H9 (cell line): Measurements from ENCODE around the gene WDPCP. TPM values are rescaled to one million over a fixed set of nuclear protein-coding genes. Genes with fewer than 3 reads are reported as not detected.

Experiments
- DNase-seq: peaks from one replicate; pipeline ENCODE4 v3.0.0-alpha.2; 2017
- H2AFZ ChIP-seq: one replicate; pipeline ENCODE4 v1.6.1; 2013; ENCODE audit warnings: mild to moderate bottlenecking, low read length, control low read depth, moderate library complexity
- H2AK5ac ChIP-seq: 2 replicates; pipeline ENCODE4 v1.6.1; 2013; ENCODE audit warnings: low read length, control low read depth, mixed read lengths; ENCODE audit not compliant: insufficient read length
- H2BK120ac ChIP-seq: one replicate; pipeline ENCODE4 v1.6.1; 2013; ENCODE audit warnings: low read depth, mild to moderate bottlenecking, low read length, control low read depth, inconsistent platforms; ENCODE audit not compliant: poor library complexity, severe bottlenecking
- H2BK12ac ChIP-seq: 2 replicates; pipeline ENCODE4 v1.6.1; 2013; ENCODE audit warnings: low read length, control low read depth, mixed read lengths, low read depth; ENCODE audit not compliant: insufficient read length
- H2BK15ac ChIP-seq: 2 replicates; pipeline ENCODE4 v1.6.1; 2013; ENCODE audit warnings: low read depth, low read length, control low read depth
- H2BK20ac ChIP-seq: one replicate; pipeline ENCODE4 v1.6.1; 2013; ENCODE audit warnings: low read depth, mild to moderate bottlenecking, low read length, control low read depth, inconsistent platforms; ENCODE audit not compliant: poor library complexity, severe bottlenecking
- H2BK5ac ChIP-seq: 2 replicates; pipeline ENCODE4 v1.6.1; 2013; ENCODE audit warnings: low read length, control low read depth, mixed read lengths; ENCODE audit not compliant: insufficient read length
- H3K14ac ChIP-seq: 2 replicates; pipeline ENCODE4 v1.6.1; 2013; ENCODE audit warnings: low read length, control low read depth; ENCODE audit not compliant: insufficient read depth
- H3K18ac ChIP-seq: 2 replicates; pipeline ENCODE4 v1.6.1; 2013; ENCODE audit warnings: low read depth, mild to moderate bottlenecking, mixed read lengths, low read length, control low read depth; ENCODE audit not compliant: insufficient read length
- H3K23ac ChIP-seq: 2 replicates; pipeline ENCODE4 v1.6.1; 2013; ENCODE audit warnings: low read length, control low read depth, mixed read lengths, low read depth; ENCODE audit not compliant: insufficient read length
- H3K23me2 ChIP-seq: 2 replicates; pipeline ENCODE4 v1.6.1; 2013; ENCODE audit warnings: low read depth, mild to moderate bottlenecking, mixed read lengths, low read length, control low read depth; ENCODE audit not compliant: insufficient read length, poor library complexity, severe bottlenecking
- H3K27ac ChIP-seq: 2 replicates; pipeline ENCODE4 v1.5.1; 2013; ENCODE audit warnings: low read length, control low read depth, mixed read lengths, low read depth; ENCODE audit not compliant: insufficient read length
- H3K27me3 ChIP-seq: 2 replicates; pipeline ENCODE4 v1.6.1; 2013; ENCODE audit warnings: low read length, control low read depth, inconsistent platforms; ENCODE audit not compliant: insufficient read depth
- H3K4ac ChIP-seq: 2 replicates; pipeline ENCODE4 v1.6.1; 2013; ENCODE audit warnings: low read depth, mild to moderate bottlenecking, control low read depth, inconsistent platforms, low read length, moderate library complexity
- H3K4me1 ChIP-seq: 2 replicates; pipeline ENCODE4 v1.6.1; 2013; ENCODE audit warnings: low read length, control low read depth, inconsistent platforms; ENCODE audit not compliant: insufficient read depth
- H3K4me2 ChIP-seq: 2 replicates; pipeline ENCODE4 v1.6.1; 2013; ENCODE audit warnings: low read length, control low read depth, mixed read lengths; ENCODE audit not compliant: insufficient read length, insufficient read depth
- H3K56ac ChIP-seq: 2 replicates; pipeline ENCODE4 v1.6.1; 2013; ENCODE audit warnings: low read depth, mild to moderate bottlenecking, mixed read lengths, low read length, control low read depth; ENCODE audit not compliant: insufficient read length
- H3K79me1 ChIP-seq: 2 replicates; pipeline ENCODE4 v1.6.1; 2013; ENCODE audit warnings: low read depth, mild to moderate bottlenecking, moderate library complexity, low read length, control low read depth, inconsistent platforms; ENCODE audit not compliant: insufficient read depth, poor library complexity, severe bottlenecking
- H3K79me2 ChIP-seq: 2 replicates; pipeline ENCODE4 v1.6.1; 2013; ENCODE audit warnings: low read length, control low read depth, inconsistent platforms; ENCODE audit not compliant: insufficient read depth
- H3K9ac ChIP-seq: 2 replicates; pipeline ENCODE4 v1.6.1; 2013; ENCODE audit warnings: low read length, control low read depth, mixed read lengths; ENCODE audit not compliant: insufficient read length; ENCODE audit errors: extremely low read depth
- H3K9me3 ChIP-seq: one replicate; pipeline ENCODE4 v1.6.1; 2013; ENCODE audit warnings: low read depth, low read length, inconsistent platforms; ENCODE audit not compliant: control insufficient read depth
- H3T11ph ChIP-seq: one replicate; pipeline ENCODE4 v1.6.1; 2013; ENCODE audit warnings: mild to moderate bottlenecking, low read length, control low read depth, inconsistent platforms
- H4K20me1 ChIP-seq: one replicate; pipeline ENCODE4 v1.6.1; 2013; ENCODE audit not compliant: control insufficient read depth, insufficient read length, insufficient read depth
- H4K5ac ChIP-seq: 2 replicates; pipeline ENCODE4 v1.6.1; 2013; ENCODE audit warnings: low read depth, mild to moderate bottlenecking, mixed read lengths, low read length, control low read depth; ENCODE audit not compliant: insufficient read length
- H4K8ac ChIP-seq: replicated peaks from 2 replicates; pipeline ENCODE4 v1.6.1; 2013; ENCODE audit warnings: low read length, control low read depth, mixed read lengths, low read depth; ENCODE audit not compliant: insufficient read length
- H4K91ac ChIP-seq: 2 replicates; pipeline ENCODE4 v1.6.1; 2013; ENCODE audit warnings: low read depth, mild to moderate bottlenecking, moderate library complexity, mixed read lengths, low read length, control low read depth; ENCODE audit not compliant: insufficient read length
- H3K27ac Mint-ChIP-seq, 3 experiments: 2 replicates in 2 of 3; 3 replicates in 1 of 3; pipeline ENCODE4 v1.8.0; 2020 to 2021; ENCODE audit warnings: mixed read lengths in 3 of 3, mild to moderate bottlenecking in 1 of 3, moderate library complexity in 1 of 3
- H3K27me3 Mint-ChIP-seq: 2 replicates; pipeline ENCODE4 v1.8.0; 2021; ENCODE audit warnings: low read depth, mild to moderate bottlenecking, moderate library complexity, mixed read lengths
- H3K36me3 Mint-ChIP-seq, 3 experiments: 2 replicates in 2 of 3; 3 replicates in 1 of 3; pipeline ENCODE4 v1.8.0; 2020 to 2021; ENCODE audit warnings: low read depth in 3 of 3, mixed read lengths in 3 of 3; ENCODE audit not compliant: insufficient read depth in 1 of 3
- H3K4me1 Mint-ChIP-seq, 2 experiments: 2 replicates each; pipeline ENCODE4 v1.8.0; 2020; ENCODE audit warnings: mixed read lengths in 2 of 2
- H3K4me3 Mint-ChIP-seq, 2 experiments: 2 replicates in 1 of 2; 3 replicates in 1 of 2; pipeline ENCODE4 v1.8.0; 2020 to 2021; ENCODE audit warnings: mild to moderate bottlenecking in 2 of 2, mixed read lengths in 2 of 2, moderate library complexity in 1 of 2
- H3K9me3 Mint-ChIP-seq, 2 experiments: 2 replicates in 1 of 2; 3 replicates in 1 of 2; pipeline ENCODE4 v1.8.0; 2020; ENCODE audit warnings: mild to moderate bottlenecking in 2 of 2, mixed read lengths in 2 of 2, moderate library complexity in 1 of 2
- CTCF ChIP-seq: fragments of 200-600 bp; sonication (generic); conservative IDR thresholded peaks from 3 replicates; pipeline ENCODE4 v1.8.0; 2021; ENCODE audit warnings: antibody characterized with exemption, mild to moderate bottlenecking
- WGBS: extraction: QIAGEN DNeasy Blood & Tissue Kit; methylation state at CpG from one replicate; pipeline ENCODE4 v1.1.7; 2013; ENCODE audit warnings: missing lambda C conversion rate, low lambda C conversion rate, mixed read lengths; ENCODE audit not compliant: insufficient read length; ENCODE audit errors: extremely low coverage; 5-methylcytosine and 5-hydroxymethylcytosine counted together
- total RNA-seq: library from RNA; stranded (reverse); gene quantifications from 2 replicates; pipeline ENCODE4 v1.2.1, GENCODE V29; 2021

Gene WDPCP
- total RNA-seq, 1 experiment from 2014 or later = 22.4 TPM

GRCh38 chr2:63580651-63581297 lies 7.5 kb downstream of the WDPCP start:
- H2BK12ac ChIP-seq = no peak overlapping the region
- no peaks in the 10 kb centered on the region for H4K20me1 ChIP-seq
- H4K91ac ChIP-seq = no peak overlapping the region
- H3K56ac ChIP-seq = no peak overlapping the region
- peaks cover 39 to 60% of the 10 kb centered on the region in 2 experiments for H3K4me1 Mint-ChIP-seq
- H3K4me2 ChIP-seq = no peak overlapping the region
- peak overlapping the region; percentile 16 to 86 (median 76) for H3K27ac Mint-ChIP-seq
- H3K4me1 ChIP-seq = no peaks in the 10 kb centered on the region; the same call in 1 of the 2 replicates
- H3K9me3 ChIP-seq = no peaks in the 10 kb centered on the region
- no peak overlapping the region for H3K4me3 Mint-ChIP-seq
- H3K79me2 ChIP-seq = peaks cover 2% of the 10 kb centered on the region; the same call in 1 of the 2 replicates
- no peak for DNase-seq
- H3T11ph ChIP-seq = no peak overlapping the region
- H3K36me3 Mint-ChIP-seq = peaks cover 0 to 26% (median 3%) of the 10 kb centered on the region in 3 experiments; a peak in 3 of 7 replicates
- H2AFZ ChIP-seq = no peak overlapping the region
- WGBS = no CpG with 5 or more reads among the region's 4 CpGs
- TF ChIP-seq CTCF = no peak
- H3K14ac ChIP-seq = no peak overlapping the region
- no peak overlapping the region for H2AK5ac ChIP-seq
- H4K5ac ChIP-seq = no peak overlapping the region
- H2BK20ac ChIP-seq = no peak overlapping the region
- no peaks in the 10 kb centered on the region for H3K27me3 Mint-ChIP-seq
- H3K9me3 Mint-ChIP-seq = no peaks in the 10 kb centered on the region
- no peak overlapping the region for H3K23ac ChIP-seq
- H4K8ac ChIP-seq = no peak overlapping the region
- no peak overlapping the region for H3K27ac ChIP-seq
- no peak overlapping the region for H3K9ac ChIP-seq
- peaks cover 5% of the 10 kb centered on the region for H3K79me1 ChIP-seq
- no peak overlapping the region for H2BK5ac ChIP-seq
- H3K4ac ChIP-seq = no peak overlapping the region
- H3K23me2 ChIP-seq = no peaks in the 10 kb centered on the region
- H2BK120ac ChIP-seq = no peak overlapping the region
- no peak overlapping the region for H3K18ac ChIP-seq
- H3K27me3 ChIP-seq = no peaks in the 10 kb centered on the region
- no peak overlapping the region for H2BK15ac ChIP-seq
